ENCODE measurements around the gene CDYL2. TPM values are rescaled to one million over a fixed set of nuclear protein-coding genes. Genes with fewer than 3 reads are reported as not detected.

Gene CDYL2
- total RNA-seq, 1 donor from 2014 or later = 6.0 TPM

GRCh38 chr16:80583466-80583865 lies 220.9 kb downstream of the CDYL2 start:
- intact Hi-C loops (cut with DNase I) = no loop called here
- DNase-seq (ENCODE audit: low spot score) = no peak

DNA sequence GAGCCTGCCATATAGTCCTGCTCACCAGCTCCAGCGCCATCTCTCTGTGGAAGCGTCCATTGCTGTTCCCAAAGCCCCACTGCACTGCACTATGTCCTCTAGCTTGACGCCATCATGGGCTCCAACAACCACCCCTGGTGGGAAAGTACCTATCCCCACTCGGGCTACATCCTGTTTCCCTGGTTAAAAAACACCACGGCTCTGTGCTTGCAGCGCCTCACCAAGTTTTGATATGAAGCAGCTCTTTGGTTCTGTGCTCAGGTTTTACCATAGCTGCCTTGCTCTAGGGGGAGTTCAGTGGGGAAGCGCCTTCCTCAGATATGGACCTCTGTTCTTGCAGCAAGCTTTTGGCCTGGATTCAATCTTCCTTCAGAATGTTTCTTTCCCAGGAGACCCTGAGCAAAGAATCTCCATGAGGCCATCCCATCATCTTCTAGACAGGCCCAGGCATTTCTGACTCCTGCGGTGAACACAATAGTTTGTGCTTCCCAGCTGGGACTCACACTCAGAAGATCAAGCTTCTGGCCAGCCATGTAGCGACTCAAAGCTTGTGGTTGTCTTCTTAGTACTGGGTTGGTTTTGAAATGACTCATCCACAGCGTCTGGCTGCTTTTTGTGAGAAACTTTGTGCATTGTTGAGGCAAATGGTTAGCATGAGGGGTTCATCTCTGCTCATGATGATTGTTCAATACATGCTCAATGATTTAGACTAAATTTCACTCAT lies 224.1 kb downstream of the CDYL2 start:
- intact Hi-C loops (cut with DNase I) = no loop called here

GRCh38 chr16:80577485-80578280 lies 226.7 kb downstream of the CDYL2 start:
- no peak for DNase-seq (ENCODE audit: low spot score)
- intact Hi-C loops (cut with DNase I) = no loop called here

More for the DNA sequence above, 224.1 kb downstream of the CDYL2 start:
- DNase-seq (ENCODE audit: low spot score) = no peak

DNA sequence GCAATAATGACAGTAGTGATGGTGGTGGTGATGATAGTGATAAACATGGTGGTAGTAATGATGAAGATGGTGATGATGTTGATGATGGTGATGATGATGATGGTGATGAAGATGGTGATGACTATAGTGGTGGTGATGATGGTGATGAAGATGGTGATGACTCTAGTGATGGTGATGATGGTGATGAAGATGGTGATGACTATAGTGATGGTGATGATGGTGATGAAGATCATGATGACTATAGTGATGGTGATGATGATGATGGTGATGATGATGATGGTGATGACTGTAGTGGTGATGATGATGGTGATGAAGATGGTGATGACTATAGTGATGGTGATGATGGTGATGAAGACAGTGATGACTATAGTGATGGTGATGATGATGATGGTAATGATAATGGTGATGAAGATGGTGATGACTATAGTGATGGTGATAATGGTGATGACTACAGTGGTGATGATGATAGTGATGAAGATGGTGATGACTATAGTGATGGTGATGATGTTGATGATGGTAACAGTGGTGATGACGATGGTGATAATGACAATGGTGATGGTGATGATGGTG lies 228.0 kb downstream of the CDYL2 start:
- intact Hi-C loops (cut with DNase I) = no loop called here
- DNase-seq (ENCODE audit: low spot score) = no peak

DNA sequence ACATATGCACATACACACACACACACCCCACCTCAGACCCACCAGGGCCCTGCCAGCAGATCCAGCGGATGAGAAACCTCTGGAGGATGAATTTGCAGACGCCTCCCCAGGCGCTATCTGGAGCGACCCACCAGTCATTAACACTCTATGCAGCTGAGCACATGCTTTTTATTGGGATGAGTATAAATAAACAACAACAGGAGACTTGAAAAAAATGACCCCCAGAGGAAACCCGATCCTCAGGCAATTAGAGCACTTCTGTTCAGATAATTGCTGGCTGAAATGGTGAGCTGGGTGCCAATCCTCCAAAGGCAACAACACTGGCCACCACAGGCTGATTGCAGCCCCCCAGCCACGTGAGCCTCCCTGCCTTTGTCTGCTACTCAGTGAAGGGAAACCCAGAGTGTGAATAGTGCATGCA lies 230.7 kb downstream of the CDYL2 start:
- no peak for DNase-seq (ENCODE audit: low spot score)
- intact Hi-C loops (cut with DNase I) = no loop called here

DNA sequence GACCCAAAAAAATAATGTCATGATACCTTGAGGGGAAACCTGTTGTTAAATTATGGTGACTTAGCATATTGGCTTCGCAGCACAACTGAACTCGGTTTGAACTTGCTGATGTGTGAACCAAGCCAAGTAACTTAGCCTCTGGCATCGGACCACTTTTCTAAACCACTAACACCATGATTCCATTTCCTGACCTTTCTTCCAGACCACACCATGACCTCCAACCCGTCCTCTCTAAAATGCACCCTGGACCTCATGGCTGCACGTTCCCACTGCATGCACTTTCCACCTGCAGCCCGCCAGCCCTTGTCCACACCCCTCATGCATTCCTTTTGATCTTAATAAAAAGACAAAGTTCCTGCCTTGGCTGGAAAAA lies 234.3 kb downstream of the CDYL2 start:
- intact Hi-C loops (cut with DNase I) = no loop called here
- no peak for DNase-seq (ENCODE audit: low spot score)

- intact Hi-C loops (cut with DNase I) = no loop called here
- DNase-seq (ENCODE audit: low spot score) = no peak
Observed at GRCh38 chr16:80569440-80570105, 234.8 kb downstream of the CDYL2 start.

DNA sequence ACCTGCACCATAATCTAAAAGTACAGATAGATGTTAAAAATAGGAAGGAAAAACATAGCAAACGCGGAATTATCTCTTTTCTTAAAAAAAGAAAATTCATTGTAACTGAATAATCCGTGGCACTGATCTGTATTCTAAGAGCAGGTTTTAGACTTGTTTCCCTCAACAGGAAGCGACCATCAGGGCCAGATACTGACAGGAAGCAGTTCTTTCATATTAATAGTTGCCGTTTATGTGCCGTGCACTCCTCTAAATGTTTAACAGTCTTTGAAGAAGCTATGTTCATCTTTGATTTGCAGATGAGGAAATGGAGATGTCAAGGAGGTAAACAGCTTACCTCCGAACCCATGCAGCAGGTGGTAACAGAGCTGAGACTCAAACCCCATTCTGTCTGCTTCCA lies 240.0 kb downstream of the CDYL2 start:
- no peak for DNase-seq (ENCODE audit: low spot score)
- intact Hi-C loops (cut with DNase I) = no loop called here

DNA sequence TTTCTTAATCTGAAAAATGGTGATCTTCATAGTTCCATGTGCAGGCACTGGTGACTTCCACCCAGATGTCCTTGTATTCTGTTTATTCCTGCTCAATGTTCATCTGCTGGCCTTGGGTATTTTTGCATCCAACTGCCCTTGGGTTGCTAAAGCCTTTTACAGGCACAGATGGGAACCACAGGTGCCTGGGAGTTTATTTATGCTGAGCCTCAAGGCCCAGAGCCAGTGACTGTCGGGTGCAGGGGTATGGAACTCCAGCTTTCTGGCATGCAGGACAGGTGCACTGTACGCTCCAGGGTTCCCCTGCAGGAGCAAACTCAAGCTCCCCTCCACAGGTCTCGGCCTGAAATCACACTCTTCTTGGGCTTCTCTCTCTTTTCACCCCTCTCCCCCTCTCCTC lies 241.3 kb downstream of the CDYL2 start:
- intact Hi-C loops (cut with DNase I) = no loop called here
- no peak for DNase-seq (ENCODE audit: low spot score)

DNA sequence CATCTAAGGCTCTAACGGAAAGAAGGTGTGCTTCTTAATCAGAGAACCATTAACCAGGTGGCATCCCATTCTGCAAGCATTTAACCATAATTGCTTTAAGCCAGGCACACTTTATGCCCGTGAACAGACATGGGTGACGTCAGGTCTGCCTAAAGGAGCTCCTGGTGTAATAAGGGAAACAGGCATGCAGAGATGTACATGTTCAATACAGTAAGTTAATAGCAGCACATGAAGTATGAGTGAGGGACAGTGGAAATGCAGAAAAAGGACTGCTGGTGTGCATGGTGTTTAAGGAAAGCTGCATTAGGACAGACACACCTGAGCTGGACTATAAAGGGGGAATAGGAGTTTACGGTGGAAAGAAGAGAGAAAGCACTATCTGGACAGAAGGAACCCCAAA lies 245.0 kb downstream of the CDYL2 start:
- intact Hi-C loops (cut with DNase I) = no loop called here
- no peak for DNase-seq (ENCODE audit: low spot score)

- no peak for DNase-seq (ENCODE audit: low spot score)
- intact Hi-C loops (cut with DNase I) = no loop called here
Observed at GRCh38 chr16:80557037-80557436, 247.4 kb downstream of the CDYL2 start.

GRCh38 chr16:80556481-80556880 lies 247.9 kb downstream of the CDYL2 start:
- no peak for DNase-seq (ENCODE audit: low spot score)
- intact Hi-C loops (cut with DNase I) = no loop called here

- intact Hi-C loops (cut with DNase I) = no loop called here
Observed at GRCh38 chr16:80554033-80554432, 250.4 kb downstream of the CDYL2 start.

DNA sequence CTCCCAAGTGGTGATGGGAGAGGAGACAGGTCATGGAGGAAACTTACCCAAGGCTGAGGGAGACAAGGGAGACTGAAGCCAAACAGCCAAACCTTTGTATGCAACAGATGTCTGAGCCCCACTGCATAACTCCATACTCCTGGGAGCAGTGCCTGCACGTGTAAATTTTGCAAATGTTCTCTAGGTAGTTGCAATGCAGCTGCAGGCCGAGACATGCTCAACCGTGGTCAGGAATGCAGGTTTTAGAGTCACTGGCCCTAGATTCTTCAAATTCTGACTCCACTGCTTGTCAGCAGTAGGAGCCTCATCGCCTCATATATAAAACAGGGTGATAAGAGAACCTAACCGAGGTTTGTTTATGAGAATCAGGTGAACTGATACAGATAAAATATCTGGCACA lies 252.1 kb downstream of the CDYL2 start:
- no peak for DNase-seq (ENCODE audit: low spot score)
- intact Hi-C loops (cut with DNase I) = no loop called here

More at GRCh38 chr16:80554033-80554432, 250.4 kb downstream of the CDYL2 start:
- DNase-seq (ENCODE audit: low spot score) = no peak

Other genes with a start within 250 kb of the CDYL2 start
- gene CMC2, start 202.3 kb upstream of the CDYL2 start, total RNA-seq = 112 TPM
- 10.0 TPM for gene CENPN, start 202.6 kb upstream of the CDYL2 start, total RNA-seq
- 26.0 TPM for gene ATMIN, start 231.2 kb upstream of the CDYL2 start, total RNA-seq

Measured in cardiac septum (tissue), 1 donor.